DND-41 (cell line): Measurements from ENCODE around the gene RIMKLB.

Experiments used
- EZH2 ChIP-seq: IDR thresholded peaks from 3 replicates; pipeline ENCODE4 v1.6.1; 2012; ENCODE audit warnings: borderline replicate concordance, low read depth, mild to moderate bottlenecking, moderate library complexity, low read length, inconsistent platforms; ENCODE audit not compliant: severe bottlenecking
- TF ChIP-seq, protein P1 (sequence below): IDR thresholded peaks from 2 replicates; pipeline ENCODE4 v1.5.1; 2012; ENCODE audit warnings: borderline replicate concordance, low read length, moderate library complexity, mild to moderate bottlenecking; ENCODE audit not compliant: poor library complexity, severe bottlenecking; ENCODE audit errors: extremely low read depth

DNA sequence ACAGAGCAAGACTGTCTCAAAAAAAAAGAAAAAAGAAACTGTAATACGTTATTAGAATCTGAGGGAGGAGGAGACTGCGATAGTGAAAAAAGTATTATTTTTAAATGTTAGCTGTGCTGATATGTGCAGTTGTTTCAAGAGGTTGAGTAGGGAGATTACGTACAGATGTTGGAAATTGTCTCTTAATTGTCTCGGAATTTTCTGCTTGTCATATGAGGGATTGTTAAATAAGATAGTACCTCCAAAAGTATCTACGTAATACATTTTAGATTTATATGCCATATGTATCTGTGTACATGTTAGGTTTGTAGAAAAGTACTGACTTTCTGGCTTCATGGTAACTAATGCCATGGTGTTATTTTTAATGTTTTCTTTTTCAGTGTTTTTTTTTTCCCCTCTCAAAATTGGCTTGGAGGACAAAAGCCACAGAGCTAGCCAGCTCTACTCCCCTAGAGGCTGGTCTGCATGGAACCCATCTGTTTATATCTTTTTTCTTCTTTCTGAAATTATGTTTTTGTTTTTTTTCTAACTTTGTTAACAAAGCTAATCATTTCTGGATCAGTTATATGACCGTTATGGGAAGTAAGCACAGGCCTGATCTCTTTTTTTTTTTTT lies 3.4 kb downstream of the RIMKLB start:
- TF ChIP-seq, protein P1, sequence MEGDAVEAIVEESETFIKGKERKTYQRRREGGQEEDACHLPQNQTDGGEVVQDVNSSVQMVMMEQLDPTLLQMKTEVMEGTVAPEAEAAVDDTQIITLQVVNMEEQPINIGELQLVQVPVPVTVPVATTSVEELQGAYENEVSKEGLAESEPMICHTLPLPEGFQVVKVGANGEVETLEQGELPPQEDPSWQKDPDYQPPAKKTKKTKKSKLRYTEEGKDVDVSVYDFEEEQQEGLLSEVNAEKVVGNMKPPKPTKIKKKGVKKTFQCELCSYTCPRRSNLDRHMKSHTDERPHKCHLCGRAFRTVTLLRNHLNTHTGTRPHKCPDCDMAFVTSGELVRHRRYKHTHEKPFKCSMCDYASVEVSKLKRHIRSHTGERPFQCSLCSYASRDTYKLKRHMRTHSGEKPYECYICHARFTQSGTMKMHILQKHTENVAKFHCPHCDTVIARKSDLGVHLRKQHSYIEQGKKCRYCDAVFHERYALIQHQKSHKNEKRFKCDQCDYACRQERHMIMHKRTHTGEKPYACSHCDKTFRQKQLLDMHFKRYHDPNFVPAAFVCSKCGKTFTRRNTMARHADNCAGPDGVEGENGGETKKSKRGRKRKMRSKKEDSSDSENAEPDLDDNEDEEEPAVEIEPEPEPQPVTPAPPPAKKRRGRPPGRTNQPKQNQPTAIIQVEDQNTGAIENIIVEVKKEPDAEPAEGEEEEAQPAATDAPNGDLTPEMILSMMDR: no peak
- no peak for TF ChIP-seq EZH2
